K562 (cell line): ENCODE measurements around the gene ONECUT1. TPM values are rescaled to one million over a fixed set of nuclear protein-coding genes. Genes with fewer than 3 reads are reported as not detected.

Source experiments
- ATAC-seq: fragments of 200-7000 bp; cut with Tn5 transposase; 3 replicates; pipeline ENCODE4 v1.9.1; 2020; ENCODE audit warnings: moderate library complexity
- BruUV-seq: library from RNA; stranded (reverse); fragments of 400-500 nt; replicated peaks from 2 replicates; lab custom pipeline; 2021; lab: Mats Ljungman, UMichigan
- CTCF ChIA-PET: fragments of 300-600 bp; formaldehyde crosslinking; extraction: SDS; loops from one replicate; lab custom pipeline; 2021; ENCODE audit warnings: low intra/inter-chr PET ratio; lab: Yijun Ruan, JAX
- POLR2A ChIA-PET: fragments of 300-600, 350-650 bp; sonication (Branson Sonifier 250); formaldehyde crosslinking; extraction: SDS; loops from one replicate; lab custom pipeline; 2021; ENCODE audit warnings: antibody characterized with exemption, inconsistent platforms; lab: Yijun Ruan, JAX
- DNase-seq, 4 experiments: peaks; one replicate each; pipeline versions ENCODE4 v3.0.0 to v3.0.0-alpha.2; 2011 to 2018; ENCODE audit warnings: low spot score in 3 of 4, mixed read lengths in 3 of 4; ENCODE audit errors: extremely low read depth in 1 of 4
- FAIRE-seq: peaks from 2 replicates; lab custom pipeline; 2011; peaks lifted over from hg19 to GRCh38; lab: Jason Lieb, UNC
- H2AFZ ChIP-seq: 2 replicates; pipeline ENCODE4 v1.6.0; 2011; ENCODE audit warnings: low read depth, low read length, control low read depth, inconsistent platforms
- H3K27ac ChIP-seq: fragments of 200-600 bp; 3 replicates; pipeline ENCODE4 v1.8.0; 2011; ENCODE audit warnings: low read depth, mild to moderate bottlenecking, control low read depth, inconsistent platforms, low read length, moderate library complexity, mixed read lengths; ENCODE audit errors: extremely low read depth
- H3K27me3 ChIP-seq, 2 experiments: fragments of 300-600 bp in 1 of 2; 2 replicates in 1 of 2; 3 replicates in 1 of 2; pipeline versions ENCODE4 v1.6.0 to v1.8.0; 2011; ENCODE audit warnings: inconsistent platforms in 2 of 2, low read length in 2 of 2, mild to moderate bottlenecking in 1 of 2, mixed read lengths in 1 of 2, moderate library complexity in 1 of 2; ENCODE audit not compliant: control insufficient read depth in 2 of 2, insufficient read depth in 2 of 2
- H3K36me3 ChIP-seq: fragments of 300-600 bp; 3 replicates; pipeline ENCODE4 v1.8.0; 2011; ENCODE audit warnings: mild to moderate bottlenecking, low read length, inconsistent platforms; ENCODE audit not compliant: control insufficient read depth, insufficient read depth
- H3K4me1 ChIP-seq, 2 experiments: fragments of 200-600 bp in 1 of 2; replicated peaks in 1 of 2; 2 replicates in 1 of 2; 3 replicates in 1 of 2; pipeline versions ENCODE4 v1.5.1 to v1.8.0; 2011; ENCODE audit warnings: inconsistent platforms in 2 of 2, low read length in 2 of 2, mild to moderate bottlenecking in 1 of 2, mixed read lengths in 1 of 2, moderate library complexity in 1 of 2; ENCODE audit not compliant: control insufficient read depth in 2 of 2, insufficient read depth in 2 of 2
- H3K4me2 ChIP-seq: 2 replicates; pipeline ENCODE4 v1.6.1; 2011; ENCODE audit warnings: low read length, control low read depth, inconsistent platforms, mixed read lengths; ENCODE audit not compliant: insufficient read depth
- H3K4me3 ChIP-seq: fragments of 200-600 bp; sonication (generic), shearing (Covaris generic); 2 replicates; pipeline ENCODE4 v1.5.1; 2016; ENCODE audit warnings: control low read depth, inconsistent platforms
- H3K79me2 ChIP-seq: fragments of 200-600 bp; 3 replicates; pipeline ENCODE4 v1.8.0; 2011; ENCODE audit warnings: low read length, inconsistent platforms; ENCODE audit not compliant: control insufficient read depth, insufficient read depth
- H3K9ac ChIP-seq, 2 experiments: 2 replicates each; pipeline versions ENCODE4 v1.6.0 to v1.6.1; 2011; ENCODE audit warnings: low read depth in 2 of 2, low read length in 2 of 2, control low read depth in 1 of 2, inconsistent platforms in 1 of 2, mild to moderate bottlenecking in 1 of 2, mixed read lengths in 1 of 2; ENCODE audit not compliant: insufficient read depth in 1 of 2
- H3K9me1 ChIP-seq: one replicate; pipeline ENCODE4 v1.6.0; 2011; ENCODE audit warnings: inconsistent platforms, mild to moderate bottlenecking, low read length, moderate library complexity; ENCODE audit not compliant: control insufficient read depth, insufficient read depth
- H3K9me3 ChIP-seq: replicated peaks from 2 replicates; pipeline ENCODE4 v1.5.1; 2011; ENCODE audit warnings: low read depth, low read length, inconsistent platforms; ENCODE audit not compliant: control insufficient read depth, insufficient read depth
- H4K20me1 ChIP-seq: replicated peaks from 2 replicates; pipeline ENCODE4 v1.6.1; 2011; ENCODE audit warnings: low read length, inconsistent platforms, mixed read lengths; ENCODE audit not compliant: control insufficient read depth, insufficient read depth
- BRD9 ChIP-seq: fragments of 450-650 bp; IDR thresholded peaks from 2 replicates; pipeline ENCODE4 v1.6.1; 2018; ENCODE audit warnings: low read depth; ENCODE audit not compliant: partially characterized antibody
- BRF2 ChIP-seq: IDR thresholded peaks from 3 replicates; pipeline ENCODE4 v1.6.1; 2011; ENCODE audit warnings: borderline replicate concordance, mild to moderate bottlenecking; ENCODE audit not compliant: insufficient read length, insufficient read depth
- DMBX1 ChIP-seq: fragments of 250-450 bp; sonication (Bioruptor Pico); IDR thresholded peaks from 2 replicates; pipeline ENCODE4 v1.8.0; 2022; ENCODE audit warnings: inconsistent platforms, mild to moderate bottlenecking, moderate library complexity, borderline replicate concordance
- GATA2 ChIP-seq: sonication (generic); formaldehyde crosslinking; IDR thresholded peaks from 2 replicates; pipeline ENCODE4 v1.4.0; 2020; ENCODE audit warnings: mild to moderate bottlenecking, missing genetic modification reagents
- HLTF ChIP-seq: fragments of 450-650 bp; IDR thresholded peaks from 2 replicates; pipeline ENCODE4 v1.6.1; 2016
- KLF10 ChIP-seq: fragments of 250-450 bp; sonication (Bioruptor Pico); IDR thresholded peaks from 2 replicates; pipeline ENCODE4 v1.6.1; 2021; ENCODE audit warnings: matching md5 sums
- ZBTB11 ChIP-seq, 3 experiments: fragments of 200-800 bp in 1 of 3; fragments of 250-450 bp in 1 of 3; fragments of 450-650 bp in 1 of 3; sonication (Bioruptor Pico) in 1 of 3; sonication (Bioruptor generic) in 1 of 3; formaldehyde crosslinking in 1 of 3; IDR thresholded peaks; 2 replicates each; pipeline versions ENCODE4 v1.6.1 to v1.8.0; 2016 to 2022; ENCODE audit warnings: mild to moderate bottlenecking in 2 of 3, missing genetic modification characterization in 2 of 3, missing compliant biosample characterization in 1 of 3, moderate library complexity in 1 of 3
- WGBS: fragments of 100-300 bp; shearing (Covaris generic); methylation state at CpG from one replicate; pipeline ENCODE4 v1.1.6; 2016; ENCODE audit warnings: low coverage, mixed read lengths; ENCODE audit not compliant: insufficient coverage; ENCODE audit errors: missing lambda C conversion rate; 5-methylcytosine and 5-hydroxymethylcytosine counted together
- in situ Hi-C: fragments of 300-500 bp; cut with MboI; formaldehyde crosslinking; loops from 4 replicates; pipeline ENCODE4 v1.15.0; 2018; ENCODE audit warnings: inconsistent platforms, mixed read lengths
- intact Hi-C: fragments of 100-400 bp; cut with micrococcal nuclease; formaldehyde crosslinking; loops from 2 replicates; pipeline ENCODE4 v1.14.2; 2022
- polyA plus RNA-seq, 8 experiments: library from polyadenylated mRNA; depleted of rRNA in 4 of 8; stranded (reverse) in 5 of 8; unstranded in 3 of 8; fragments of >200 nt; fragmentation: Nextera tagmentation in 2 of 8; fragmentation: Illumina TruSeq in 1 of 8; extraction: Ambion mirVana in 2 of 8; extraction: Trizol in 1 of 8; gene quantifications; 2 replicates each; pipeline versions ENCODE4 v1.2.1 to v1.2.3, GENCODE V29; 2011 to 2014; ENCODE audit warnings: inconsistent platforms in 1 of 8, missing spikeins in 1 of 8
- total RNA-seq, 7 experiments: library from RNA; depleted of rRNA in 6 of 7; stranded (reverse); fragments of >200 nt in 6 of 7; fragmentation: Illumina TruSeq in 2 of 7; extraction: Trizol in 2 of 7; gene quantifications; 2 replicates each; pipeline versions ENCODE4 v1.2.1 to v1.2.3, GENCODE V29; 2011 to 2021; ENCODE audit warnings: low replicate concordance in 1 of 7

Gene ONECUT1
- total and polyA plus RNA-seq, 9 of the 15 experiments (the other 6 are each of a cell fraction or from before 2014, with no cell fraction given), result not detected

- Histone ChIP-seq H3K4me3 (no peak overlapping the region), H3K9me3 (no peaks in the 10 kb centered on the region), H4K20me1 (no peaks in the 10 kb centered on the region), H3K9ac (no peak overlapping the region), H2AFZ (no peak overlapping the region), H3K27me3 (peaks cover 0 to 4% of the 10 kb centered on the region in 2 experiments; a peak in 2 of 5 replicates), H3K79me2 (no peaks in the 10 kb centered on the region), H3K4me2 (no peak overlapping the region), H3K4me1 (no peaks in the 10 kb centered on the region), H3K9me1 (no peaks in the 10 kb centered on the region), H3K36me3 (no peaks in the 10 kb centered on the region), H3K27ac (no peak overlapping the region)
- TF ChIP-seq HLTF, result no peak
- no peak for TF ChIP-seq BRD9
- no peak for TF ChIP-seq DMBX1 (CRISPR knock-in tag)
- TF ChIP-seq BRF2, result no peak
- no peak for TF ChIP-seq ZBTB11 (CRISPR knock-in tag; IDR thresholded peaks at IDR 0.05)
- no peak for TF ChIP-seq GATA2 (CRISPR knock-in tag)
- TF ChIP-seq KLF10 (CRISPR knock-in tag), result no peak
- WGBS, result under 1% methylated on average over 7 of the region's 7 CpGs
- CTCF ChIA-PET, result no interaction called here
- DNase-seq, result no peak
- POLR2A ChIA-PET, result interaction anchor here (0.6 kb wide), 1 partner anchor 401 kb away, joined by 5 read pairs; no protein-coding TSS in a partner anchor
- intact Hi-C loops, result loop anchor here (10.0 kb wide), 2 partner anchors 206 to 266 kb away; partner anchors contain the start of gene MYO5A
- no peak for FAIRE-seq
- in situ Hi-C loops, result loop anchor here (5.0 kb wide), 1 partner anchor 463 kb away; no protein-coding TSS in a partner anchor
- no TSS peak for BruUV-seq
- no peak for ATAC-seq
Measured at GRCh38 chr15:52730594-52730993, 59.5 kb downstream of the ONECUT1 start.
